Esophagus muscularis mucosa (tissue), 4 donors: ENCODE measurements around the gene AKAP13.

ENCODE experiments used
- CTCF ChIP-seq, 3 experiments: fragments of 200-600 bp in 2 of 3; fragments of 450-650 bp in 1 of 3; sonication (generic) in 2 of 3; IDR thresholded peaks; one replicate each; pipeline ENCODE4 v1.5.1; 2017 to 2019; ENCODE audit warnings: antibody characterized with exemption in 3 of 3, mild to moderate bottlenecking in 2 of 3, moderate library complexity in 1 of 3
- EP300 ChIP-seq: sonication (generic); formaldehyde crosslinking; IDR thresholded peaks from one replicate; pipeline ENCODE4 v1.6.1; 2017; ENCODE audit warnings: antibody characterized with exemption
- POLR2A ChIP-seq: fragments of 450-650 bp; IDR thresholded peaks from one replicate; pipeline ENCODE4 v1.6.1; 2017; ENCODE audit warnings: antibody characterized with exemption, moderate library complexity, mild to moderate bottlenecking, low read depth
- POLR2AphosphoS5 ChIP-seq, 2 donors: sonication (generic); formaldehyde crosslinking; IDR thresholded peaks; one replicate each; pipeline ENCODE4 v1.6.1; 2017; ENCODE audit warnings: antibody characterized with exemption in 2 of 2

- TF ChIP-seq POLR2AphosphoS5 (IDR thresholded peaks at IDR 0.05) (peak in 1 of 2 donors; percentile 18), CTCF (IDR thresholded peaks at IDR 0.05) (no peak), POLR2A (no peak), EP300 (no peak)
These were observed 372.1 kb downstream of the AKAP13 start for GRCh38 chr15:85752491-85752961.
